Activated CD4-positive, alpha-beta memory T cell treated with anti-CD3 and anti-CD28 coated beads for 36 hours (primary cell): ENCODE measurements around the gene ANKRD45. TPM values are rescaled to one million over a fixed set of nuclear protein-coding genes. Genes with fewer than 3 reads are reported as not detected.
"Not testable (repeated sequence)": the region's sequence is repeated elsewhere in the genome, so short reads cannot be mapped to it uniquely, and the experiment has no call there.

Source experiments
- CTCF ChIA-PET: fragments of 350-600 bp; sonication (Branson Sonifier 250); formaldehyde crosslinking; loops from one replicate; lab custom pipeline; 2021; ENCODE audit warnings: antibody characterized with exemption, inconsistent platforms; lab: Charles Lee
- POLR2A ChIA-PET: fragments of 350-600 bp; sonication (Branson Sonifier 250); formaldehyde crosslinking; loops from one replicate; lab custom pipeline; 2021; ENCODE audit warnings: antibody characterized with exemption; lab: Charles Lee
- DNase-seq: peaks from one replicate; pipeline ENCODE4 v3.0.0-alpha.2; 2020
- H3K27ac Mint-ChIP-seq: one replicate; pipeline ENCODE4 v1.8.0; 2021; ENCODE audit warnings: mixed read lengths
- H3K27me3 Mint-ChIP-seq: one replicate; pipeline ENCODE4 v1.8.0; 2021; ENCODE audit warnings: mixed read lengths
- H3K36me3 Mint-ChIP-seq: one replicate; pipeline ENCODE4 v1.8.0; 2021; ENCODE audit warnings: mixed read lengths
- H3K4me1 Mint-ChIP-seq: one replicate; pipeline ENCODE4 v1.8.0; 2021; ENCODE audit warnings: low read depth, mixed read lengths
- H3K4me3 Mint-ChIP-seq: one replicate; pipeline ENCODE4 v1.8.0; 2021; ENCODE audit warnings: mild to moderate bottlenecking, mixed read lengths
- H3K9me3 Mint-ChIP-seq: one replicate; pipeline ENCODE4 v1.8.0; 2021; ENCODE audit warnings: mixed read lengths
- intact Hi-C: fragments of 100-400 bp; cut with micrococcal nuclease; formaldehyde crosslinking; loops from one replicate; pipeline ENCODE4 v1.15.1; 2023
- total RNA-seq, 2 experiments: library from RNA; stranded (reverse); gene quantifications; one replicate each; pipeline ENCODE4 v1.2.3, GENCODE V29; 2021

The ANKRD45 gene
- total RNA-seq, 2 experiments from 2014 or later: not detected

- H3K9me3 Mint-ChIP-seq: peaks cover 2% of the 10 kb centered on the region
- intact Hi-C loops: no loop called here
- no peaks in the 10 kb centered on the region for H3K36me3 Mint-ChIP-seq
- H3K27ac Mint-ChIP-seq: no peak overlapping the region
- H3K4me3 Mint-ChIP-seq: no peak overlapping the region
- peaks cover 4% of the 10 kb centered on the region for H3K27me3 Mint-ChIP-seq
- peaks cover 5% of the 10 kb centered on the region for H3K4me1 Mint-ChIP-seq
- POLR2A ChIA-PET: no interaction called here
- CTCF ChIA-PET: no interaction called here
- no peak for DNase-seq
Measured at GRCh38 chr1:173596097-173596825, 73.4 kb downstream of the ANKRD45 start.

GRCh38 chr1:173591138-173591537 lies 78.5 kb downstream of the ANKRD45 start:
- H3K27me3 Mint-ChIP-seq, H3K36me3 Mint-ChIP-seq, H3K4me1 Mint-ChIP-seq, POLR2A ChIA-PET, DNase-seq, intact Hi-C loops, H3K4me3 Mint-ChIP-seq, H3K27ac Mint-ChIP-seq, H3K9me3 Mint-ChIP-seq: not testable (repeated sequence)
- CTCF ChIA-PET: interaction anchor here (1.0 kb wide), 1 partner anchor 171 kb away, joined by 3 read pairs; no protein-coding TSS in a partner anchor

- POLR2A ChIA-PET: no interaction called here
- no peaks in the 10 kb centered on the region for H3K9me3 Mint-ChIP-seq
- no peak for DNase-seq
- H3K27ac Mint-ChIP-seq: no peak overlapping the region
- intact Hi-C loops: no loop called here
- CTCF ChIA-PET: no interaction called here
- H3K27me3 Mint-ChIP-seq: peaks cover 2% of the 10 kb centered on the region
- H3K4me1 Mint-ChIP-seq: peaks cover 6% of the 10 kb centered on the region
- H3K36me3 Mint-ChIP-seq: no peaks in the 10 kb centered on the region
- H3K4me3 Mint-ChIP-seq: no peak overlapping the region
Measured at GRCh38 chr1:173590557-173590956, 79.1 kb downstream of the ANKRD45 start.

DNA sequence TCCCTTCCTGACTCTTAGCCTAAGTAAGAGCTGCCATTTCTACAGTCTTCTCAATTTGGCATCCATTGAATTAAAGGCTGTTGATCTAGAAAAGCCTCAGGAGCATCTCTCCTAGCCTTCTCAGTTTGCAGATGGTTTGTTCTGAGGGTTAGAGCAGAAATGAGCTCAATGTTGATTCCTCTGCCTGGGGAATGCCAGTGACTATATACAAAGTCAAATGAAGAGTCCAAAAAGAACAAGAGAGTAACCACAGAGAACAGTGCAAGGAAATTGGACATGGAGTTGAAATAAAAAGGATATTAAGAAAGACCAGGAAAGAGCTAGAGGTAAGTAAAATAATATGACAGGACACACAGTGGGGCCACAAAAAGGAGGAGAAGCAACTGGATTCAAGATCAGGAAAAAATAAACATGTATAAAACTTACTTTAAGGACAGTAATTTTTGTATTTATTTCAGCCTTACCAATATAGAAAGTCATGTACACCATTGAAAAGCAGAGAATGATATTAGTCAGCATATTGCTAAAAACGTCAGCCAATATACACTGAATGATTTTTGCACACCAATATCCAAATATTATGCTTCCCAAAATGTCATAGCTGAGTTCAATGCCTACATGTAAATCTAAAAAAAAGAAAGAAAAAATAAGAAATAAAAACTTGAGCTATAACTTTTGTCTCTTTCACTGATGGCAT lies 88.1 kb downstream of the ANKRD45 start:
- ChIA-PET POLR2A (no interaction called here), CTCF (interaction anchor here (1.1 kb wide), 1 partner anchor 326 kb away, joined by 3 read pairs; no protein-coding TSS in a partner anchor)
- H3K9me3 Mint-ChIP-seq: no peaks in the 10 kb centered on the region
- H3K36me3 Mint-ChIP-seq: no peaks in the 10 kb centered on the region
- intact Hi-C loops: no loop called here
- no peak overlapping the region for H3K4me3 Mint-ChIP-seq
- no peak for DNase-seq
- H3K27me3 Mint-ChIP-seq: peaks cover 3% of the 10 kb centered on the region
- H3K27ac Mint-ChIP-seq: peak overlapping the region; percentile 1
- H3K4me1 Mint-ChIP-seq: peaks cover 5% of the 10 kb centered on the region

DNA sequence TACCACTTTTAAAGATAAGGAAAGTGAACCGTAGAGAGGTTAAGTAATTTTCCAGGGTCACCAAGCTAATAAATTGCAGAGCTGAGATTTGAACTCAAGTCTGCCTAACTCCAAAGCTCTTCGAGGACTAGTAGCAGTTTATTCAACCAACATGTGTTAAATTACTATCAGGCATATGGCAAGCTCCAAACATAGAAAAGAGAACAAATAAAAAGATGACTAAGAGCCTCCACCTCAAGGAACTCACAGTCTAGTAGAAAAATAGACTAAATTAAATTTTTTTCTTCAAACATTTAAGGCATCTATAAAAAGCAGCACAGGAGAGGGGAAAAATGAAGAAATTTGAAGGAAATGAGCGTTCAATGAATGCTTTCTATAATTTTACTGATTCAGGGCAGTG lies 89.0 kb downstream of the ANKRD45 start:
- H3K9me3 Mint-ChIP-seq: no peaks in the 10 kb centered on the region
- intact Hi-C loops: no loop called here

DNA sequence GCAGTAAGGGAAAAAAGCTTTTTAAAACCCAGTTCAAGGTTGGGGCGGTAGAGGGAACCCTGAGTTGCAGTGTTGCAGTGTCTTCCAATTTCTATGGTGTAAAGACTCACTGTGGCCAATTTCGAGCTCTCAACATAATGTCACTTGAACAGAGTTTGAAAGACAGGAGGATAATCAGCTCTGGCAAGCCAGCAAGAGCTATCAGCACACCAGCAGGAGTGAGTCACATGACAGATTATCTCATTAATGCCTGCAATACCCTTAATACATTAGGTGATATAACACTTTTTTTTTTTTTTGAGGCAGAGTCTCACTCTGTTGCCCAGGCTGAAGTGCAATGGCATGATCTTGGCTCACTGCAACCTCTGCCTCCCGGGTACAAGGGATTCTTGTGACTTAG lies 89.6 kb downstream of the ANKRD45 start:
- DNase-seq: no peak
- peaks cover 3% of the 10 kb centered on the region for H3K27me3 Mint-ChIP-seq
- H3K4me3 Mint-ChIP-seq: no peak overlapping the region
- ChIA-PET POLR2A (no interaction called here), CTCF (interaction anchor here (0.7 kb wide), 1 partner anchor 27 kb away, joined by 3 read pairs; no protein-coding TSS in a partner anchor)
- intact Hi-C loops: no loop called here
- no peaks in the 10 kb centered on the region for H3K9me3 Mint-ChIP-seq
- H3K36me3 Mint-ChIP-seq: no peaks in the 10 kb centered on the region
- no peak overlapping the region for H3K27ac Mint-ChIP-seq
- H3K4me1 Mint-ChIP-seq: peaks cover 5% of the 10 kb centered on the region

More for the DNA sequence above, 89.0 kb downstream of the ANKRD45 start:
- ChIA-PET POLR2A (no interaction called here), CTCF (no interaction called here)
- DNase-seq: no peak
- no peaks in the 10 kb centered on the region for H3K36me3 Mint-ChIP-seq
- no peak overlapping the region for H3K27ac Mint-ChIP-seq
- H3K27me3 Mint-ChIP-seq: peaks cover 3% of the 10 kb centered on the region
- H3K4me3 Mint-ChIP-seq: no peak overlapping the region
- H3K4me1 Mint-ChIP-seq: peaks cover 5% of the 10 kb centered on the region

DNA sequence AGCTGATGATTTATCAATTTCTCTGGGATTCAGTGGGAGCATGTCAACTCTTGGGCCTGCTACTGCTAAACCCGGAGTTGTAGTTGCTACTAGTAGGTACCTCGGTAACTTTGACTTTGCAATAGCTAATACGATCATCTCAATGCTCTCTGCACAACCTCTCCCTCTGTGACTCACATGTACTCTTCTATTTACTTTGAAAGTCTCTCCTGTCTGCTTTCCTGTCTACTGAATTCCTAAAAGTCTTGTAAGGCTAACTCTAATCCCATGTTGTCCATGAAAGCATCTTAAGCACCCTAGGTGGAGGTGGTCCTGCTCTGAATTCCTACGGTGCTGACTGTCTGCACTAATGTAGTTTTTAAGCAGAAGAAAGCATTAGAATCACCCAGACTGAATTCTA lies 96.1 kb downstream of the ANKRD45 start:
- POLR2A ChIA-PET: no interaction called here
- Mint-ChIP-seq H3K36me3 (no peaks in the 10 kb centered on the region), H3K27me3 (no peaks in the 10 kb centered on the region), H3K27ac (no peak overlapping the region), H3K4me3 (no peak overlapping the region), H3K4me1 (peaks cover 3% of the 10 kb centered on the region), H3K9me3 (no peaks in the 10 kb centered on the region)
- intact Hi-C loops: no loop called here
- no peak for DNase-seq
- CTCF ChIA-PET: no interaction called here

DNA sequence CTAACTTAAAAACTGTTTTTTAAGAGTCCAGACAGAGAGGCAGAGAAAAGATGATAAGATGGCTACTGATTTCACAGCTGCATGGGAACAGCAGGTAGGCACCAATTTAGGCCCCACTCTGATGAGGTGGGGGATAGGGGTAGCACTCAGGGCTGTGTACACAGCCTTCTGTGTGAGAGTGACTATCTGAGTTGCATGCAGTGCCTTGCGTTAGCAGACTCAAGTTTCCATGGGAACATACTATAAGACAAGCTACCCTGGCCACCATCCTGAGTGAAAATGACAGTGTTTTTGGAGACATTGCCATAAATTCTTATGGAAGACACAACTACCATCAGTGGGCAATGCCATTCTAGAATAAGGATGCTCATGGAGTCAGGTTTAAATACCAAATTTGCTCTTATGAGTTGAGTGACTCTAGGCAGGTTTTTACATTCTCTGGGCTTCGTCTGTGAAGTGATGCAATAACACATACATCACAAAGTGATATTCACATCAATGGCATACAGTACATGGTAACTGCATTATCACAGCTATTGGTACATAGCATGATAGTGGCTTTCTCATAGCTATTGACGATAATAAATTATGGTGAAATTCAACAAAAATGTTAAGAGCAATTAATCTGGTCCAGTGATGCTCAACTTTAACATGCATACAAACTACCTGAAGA lies 97.3 kb downstream of the ANKRD45 start:
- Mint-ChIP-seq H3K4me3 (no peak overlapping the region), H3K9me3 (peaks cover 8% of the 10 kb centered on the region), H3K36me3 (peaks cover under 1% of the 10 kb centered on the region), H3K27me3 (peaks cover 2% of the 10 kb centered on the region), H3K4me1 (peaks cover 3% of the 10 kb centered on the region), H3K27ac (no peak overlapping the region)
- intact Hi-C loops: no loop called here
- ChIA-PET CTCF (no interaction called here), POLR2A (no interaction called here)
- no peak for DNase-seq

DNA sequence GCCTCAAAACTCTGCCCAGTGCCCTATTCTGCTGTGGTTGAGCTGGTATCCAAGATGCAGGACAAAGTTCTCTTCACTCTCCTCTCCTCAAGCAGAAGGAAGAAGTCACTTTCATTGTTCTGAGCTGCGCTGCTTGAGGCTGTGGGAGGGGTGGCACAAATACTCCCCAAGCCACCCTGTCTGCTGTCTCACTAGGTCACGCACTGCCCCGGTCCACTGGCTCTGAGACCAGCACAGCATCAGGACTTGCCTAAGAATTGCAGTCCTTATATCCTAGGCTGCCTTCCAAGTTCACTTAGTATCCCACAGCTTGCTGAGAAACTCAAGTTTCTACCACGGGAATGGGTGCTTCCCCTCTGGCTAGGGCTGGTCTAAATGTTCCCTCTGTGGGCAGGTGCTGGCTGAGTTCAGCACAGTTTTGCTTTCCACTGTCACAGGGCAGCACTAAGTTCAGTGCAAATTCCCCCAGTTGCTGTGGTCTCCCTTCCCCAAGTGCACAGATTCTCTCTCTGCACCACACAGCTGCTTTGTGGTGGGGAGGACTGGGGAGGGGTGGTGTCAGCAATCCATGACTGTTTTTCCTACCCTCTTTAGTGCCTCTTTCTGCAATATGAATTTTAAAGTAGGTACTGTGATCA lies 99.2 kb downstream of the ANKRD45 start:
- CTCF ChIA-PET: interaction anchor here (0.8 kb wide), 1 partner anchor 151 kb away, joined by 3 read pairs; no protein-coding TSS in a partner anchor
- POLR2A ChIA-PET: no interaction called here

GRCh38 chr1:173568483-173568882 lies 101.2 kb downstream of the ANKRD45 start:
- peaks cover 3% of the 10 kb centered on the region for H3K36me3 Mint-ChIP-seq
- CTCF ChIA-PET: no interaction called here
- no peak overlapping the region for H3K27ac Mint-ChIP-seq
- intact Hi-C loops: no loop called here
- H3K9me3 Mint-ChIP-seq: peaks cover 26% of the 10 kb centered on the region
- DNase-seq: no peak
- no peak overlapping the region for H3K4me3 Mint-ChIP-seq
- H3K4me1 Mint-ChIP-seq: peaks cover 3% of the 10 kb centered on the region
- POLR2A ChIA-PET: no interaction called here
- H3K27me3 Mint-ChIP-seq: peaks cover 2% of the 10 kb centered on the region

More for the DNA sequence above, 99.2 kb downstream of the ANKRD45 start:
- Mint-ChIP-seq H3K4me1 (peaks cover 3% of the 10 kb centered on the region), H3K36me3 (peaks cover 3% of the 10 kb centered on the region), H3K9me3 (peaks cover 20% of the 10 kb centered on the region), H3K27ac (no peak overlapping the region), H3K4me3 (no peak overlapping the region), H3K27me3 (peaks cover 2% of the 10 kb centered on the region)
- peak; percentile 30 for DNase-seq
- intact Hi-C loops: no loop called here

DNA sequence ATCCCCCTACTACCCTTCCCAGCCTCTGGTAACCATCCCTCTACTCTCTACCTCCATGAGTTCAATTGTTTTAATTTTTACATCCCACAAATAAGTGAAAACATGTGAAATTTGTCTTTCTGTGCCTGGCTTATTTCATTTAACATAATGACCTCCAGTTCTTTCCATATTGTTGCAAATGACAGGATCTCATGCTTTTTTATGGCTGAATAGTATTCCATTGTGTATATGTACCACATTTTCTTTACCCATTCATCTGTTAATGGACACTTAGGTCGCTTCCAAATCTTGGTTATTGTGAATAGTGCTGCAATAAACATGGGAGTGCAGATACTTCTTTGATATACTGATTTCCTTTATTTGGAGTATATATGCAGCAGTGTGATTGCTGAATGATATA lies 105.8 kb downstream of the ANKRD45 start:
- POLR2A ChIA-PET: not testable (repeated sequence)

GRCh38 chr1:173562813-173563212 lies 106.8 kb downstream of the ANKRD45 start:
- POLR2A ChIA-PET: no interaction called here
- Mint-ChIP-seq H3K36me3 (peaks cover 3% of the 10 kb centered on the region), H3K9me3 (peaks cover 22% of the 10 kb centered on the region), H3K27ac (no peak overlapping the region), H3K4me1 (peaks cover 3% of the 10 kb centered on the region), H3K4me3 (no peak overlapping the region), H3K27me3 (no peaks in the 10 kb centered on the region)
- intact Hi-C loops: no loop called here
- CTCF ChIA-PET: no interaction called here
- DNase-seq: no peak

More for the DNA sequence above, 105.8 kb downstream of the ANKRD45 start:
- CTCF ChIA-PET, intact Hi-C loops, H3K36me3 Mint-ChIP-seq, H3K4me3 Mint-ChIP-seq, H3K4me1 Mint-ChIP-seq, H3K27ac Mint-ChIP-seq, H3K27me3 Mint-ChIP-seq, DNase-seq: not testable (repeated sequence)
- H3K9me3 Mint-ChIP-seq: peaks cover 26% of the 10 kb centered on the region
